ENCODE measurements around the gene ASH1L.
"Not testable (repeated sequence)": the region's sequence is repeated elsewhere in the genome, so short reads cannot be mapped to it uniquely, and the experiment has no call there.

Gene ASH1L

DNA sequence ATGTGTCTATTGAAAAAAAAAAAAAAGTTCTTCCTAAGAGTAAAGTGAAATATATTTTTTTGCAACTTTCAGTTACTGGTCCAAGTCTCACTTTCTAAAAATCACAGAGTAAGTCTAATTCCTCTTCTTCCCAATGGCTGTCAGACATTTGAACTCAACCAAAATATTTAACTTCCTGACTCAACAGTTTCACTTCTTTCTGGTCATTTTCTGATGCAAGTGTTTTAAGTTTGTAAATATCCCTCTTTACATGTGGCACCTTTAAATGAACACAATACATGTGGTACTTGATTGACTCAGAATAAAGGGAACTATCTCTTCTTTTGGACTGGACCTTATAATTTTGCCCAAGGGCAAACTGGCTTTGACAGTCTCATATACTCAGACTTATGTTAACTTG lies 76.7 kb downstream of the ASH1L start:
- no peak for DNase-seq

DNA sequence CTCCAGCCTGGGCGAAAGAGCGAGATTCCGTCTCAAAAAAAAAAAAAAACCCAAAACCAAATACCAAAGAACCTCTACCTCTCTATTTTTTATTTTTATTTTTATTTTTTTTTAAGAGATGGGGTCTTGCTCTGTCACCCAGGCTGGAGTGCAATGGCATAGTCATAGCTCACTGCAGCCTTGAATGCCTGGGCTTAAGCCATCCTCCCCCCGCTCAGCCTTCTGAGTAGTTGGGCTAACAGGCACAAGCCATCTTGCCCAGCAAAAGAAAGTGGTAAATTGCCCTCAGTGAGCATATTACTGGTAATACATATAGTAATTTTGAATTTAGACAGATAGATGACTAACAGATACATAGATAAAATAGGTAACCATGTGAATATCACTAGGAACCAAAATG lies 77.4 kb downstream of the ASH1L start:
- DNase-seq: no peak

- DNase-seq: no peak
Measured at GRCh38 chr1:155481741-155482241, 80.8 kb downstream of the ASH1L start.

GRCh38 chr1:155479205-155479604 lies 83.4 kb downstream of the ASH1L start:
- no peak for DNase-seq

- no peak for DNase-seq
Measured at GRCh38 chr1:155478270-155478852, 84.2 kb downstream of the ASH1L start.

GRCh38 chr1:155474146-155474545 lies 88.5 kb downstream of the ASH1L start:
- DNase-seq: no peak

- DNase-seq: no peak
Measured at GRCh38 chr1:155473151-155473821, 89.3 kb downstream of the ASH1L start.

GRCh38 chr1:155472491-155473083 lies 90.0 kb downstream of the ASH1L start:
- DNase-seq: no peak

DNA sequence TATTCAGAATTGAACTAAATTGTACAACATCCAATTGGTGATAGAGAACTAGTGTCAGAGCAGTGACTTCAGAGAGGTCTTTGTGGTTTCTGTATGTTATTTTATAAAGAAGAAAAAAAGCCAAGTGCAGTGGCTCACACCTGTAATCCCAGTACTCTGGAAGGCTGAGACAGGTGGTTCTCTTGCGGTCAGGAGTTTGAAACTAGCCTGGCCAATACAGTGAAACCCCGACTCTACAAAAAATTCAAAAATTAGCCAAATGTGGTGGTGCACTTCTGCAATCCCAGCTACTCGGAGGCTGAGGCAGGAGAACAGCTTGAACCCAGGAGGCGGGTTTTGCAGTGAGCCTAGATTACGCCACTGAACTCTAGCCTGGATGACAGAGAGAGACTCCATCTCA lies 90.7 kb downstream of the ASH1L start:
- no peak for DNase-seq

GRCh38 chr1:155471026-155471425 lies 91.6 kb downstream of the ASH1L start:
- DNase-seq: no peak

DNA sequence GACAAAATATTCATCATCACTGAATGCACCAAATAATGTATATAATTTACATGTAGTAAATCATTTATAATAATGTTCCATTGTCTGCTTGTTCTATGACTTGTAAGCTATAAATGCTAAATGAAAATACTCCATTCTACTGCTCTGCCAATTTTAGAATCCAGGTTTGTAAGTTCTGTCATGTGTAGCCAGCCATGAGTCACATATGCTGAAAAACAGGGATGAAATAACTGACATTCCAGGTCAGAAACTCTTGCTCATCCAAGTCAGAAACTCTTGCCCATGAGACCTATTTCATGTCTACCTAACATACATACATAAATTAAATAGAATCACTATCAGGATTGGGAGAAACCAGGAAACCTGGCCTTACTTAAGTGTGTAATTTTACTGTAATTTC lies 95.6 kb downstream of the ASH1L start:
- no peak for DNase-seq

DNA sequence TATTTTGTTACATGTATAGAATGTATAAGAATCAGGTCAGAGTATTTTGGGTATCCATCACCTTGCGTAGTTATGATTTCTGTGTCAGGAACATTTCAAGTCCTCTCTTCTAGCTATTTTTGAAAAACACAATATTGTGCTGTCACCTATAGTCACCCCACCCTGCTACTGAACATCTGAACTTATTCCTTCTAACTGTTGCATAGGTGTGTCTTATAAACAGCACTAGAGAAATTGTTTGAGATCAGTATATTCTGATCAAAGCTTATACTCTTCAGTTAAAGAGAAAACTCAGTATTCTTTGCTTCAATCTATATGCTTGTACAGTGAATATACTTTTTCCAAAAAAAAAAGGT lies 96.0 kb downstream of the ASH1L start:
- no peak for DNase-seq

- DNase-seq: no peak
Measured at GRCh38 chr1:155463865-155464650, 98.5 kb downstream of the ASH1L start.

DNA sequence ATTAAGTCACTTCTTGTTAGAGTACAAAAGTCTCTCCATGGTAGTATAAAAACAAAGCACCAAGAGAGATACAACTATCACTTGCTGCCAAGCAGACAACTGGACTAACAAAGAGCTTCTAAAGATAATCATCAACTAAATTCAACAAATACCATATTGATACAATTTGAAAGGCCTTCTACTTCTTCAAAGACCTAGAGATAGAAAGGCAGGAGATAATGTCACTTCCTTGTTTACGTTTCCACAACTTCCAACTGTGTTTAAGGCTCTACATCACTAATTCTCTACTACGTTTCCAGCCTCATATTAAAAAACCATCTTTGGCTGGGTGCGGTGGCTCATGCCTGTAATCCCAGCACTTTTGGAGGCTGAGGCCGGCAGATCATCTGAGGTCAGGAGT lies 104.5 kb downstream of the ASH1L start:
- DNase-seq: no peak

GRCh38 chr1:155457266-155457665 lies 105.3 kb downstream of the ASH1L start:
- no peak for DNase-seq

DNA sequence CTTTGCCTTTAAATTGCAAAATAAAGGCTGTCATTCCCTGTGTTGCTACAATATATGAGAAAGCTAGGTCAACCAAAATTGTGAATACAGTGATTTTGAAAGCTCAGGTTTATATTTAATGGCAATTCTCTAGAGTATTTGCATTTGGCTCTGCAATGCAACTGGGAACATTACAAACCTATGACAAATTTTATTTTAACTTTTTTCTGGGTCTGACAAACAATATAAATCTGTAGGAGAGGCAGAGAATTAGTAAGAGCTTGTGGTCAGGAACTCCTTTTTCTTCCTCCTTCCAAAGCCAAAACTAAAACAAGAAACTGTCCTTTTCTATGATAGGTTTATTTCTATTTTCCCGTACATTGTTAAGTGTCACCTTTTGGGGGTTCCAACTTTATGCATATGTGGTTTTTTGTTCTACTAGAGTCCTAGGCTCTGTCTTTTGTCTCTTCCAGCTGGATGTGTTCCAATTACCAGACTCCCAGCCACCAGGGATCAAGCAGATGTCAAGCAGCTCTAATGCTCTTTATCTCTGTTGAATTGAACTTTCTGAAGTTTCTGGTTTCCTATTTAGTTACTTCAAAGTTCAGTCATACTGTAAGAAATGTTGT lies 106.9 kb downstream of the ASH1L start:
- DNase-seq: no peak

DNA sequence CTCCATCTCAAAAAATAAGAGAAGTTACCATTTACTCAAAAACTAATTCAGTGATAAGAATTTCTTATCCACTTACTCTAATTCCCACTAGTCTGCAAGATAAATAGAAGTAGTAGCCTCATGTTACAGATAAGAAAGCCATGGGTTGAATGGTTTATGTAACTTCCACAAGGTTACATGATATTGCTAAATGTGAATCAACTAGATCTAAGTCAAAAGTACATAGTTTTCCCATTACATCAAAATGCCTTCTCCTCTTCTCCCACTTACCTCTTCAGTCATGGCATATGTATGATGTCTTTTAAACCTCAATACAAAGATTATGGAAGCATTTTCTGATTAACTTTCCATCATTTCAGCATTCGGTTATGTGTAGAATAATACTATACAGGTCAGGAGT lies 108.5 kb downstream of the ASH1L start:
- no peak for DNase-seq

GRCh38 chr1:155453141-155453540 lies 109.5 kb downstream of the ASH1L start:
- DNase-seq: no peak

- no peak for DNase-seq
Measured at GRCh38 chr1:155451199-155451598, 111.4 kb downstream of the ASH1L start.

DNA sequence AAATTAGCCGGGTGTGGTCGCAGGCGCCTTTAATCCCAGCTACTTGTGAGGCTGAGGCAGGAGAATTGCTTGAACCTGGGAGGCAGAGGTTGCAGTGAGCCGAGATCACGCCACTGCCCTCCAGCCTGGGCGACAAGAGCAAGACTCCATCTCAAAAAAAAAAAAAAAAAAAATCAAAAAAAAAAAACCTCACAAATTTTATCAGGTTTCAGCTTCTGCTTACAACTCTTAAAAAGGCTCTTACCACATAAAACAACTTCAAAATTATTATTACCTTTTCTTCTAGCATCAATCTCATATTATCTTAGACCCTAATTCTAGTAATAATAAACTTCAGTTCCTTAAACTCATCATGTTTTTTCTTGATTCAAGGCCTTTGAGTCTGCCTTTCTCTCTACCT lies 120.2 kb downstream of the ASH1L start:
- DNase-seq: not testable (repeated sequence)

DNA sequence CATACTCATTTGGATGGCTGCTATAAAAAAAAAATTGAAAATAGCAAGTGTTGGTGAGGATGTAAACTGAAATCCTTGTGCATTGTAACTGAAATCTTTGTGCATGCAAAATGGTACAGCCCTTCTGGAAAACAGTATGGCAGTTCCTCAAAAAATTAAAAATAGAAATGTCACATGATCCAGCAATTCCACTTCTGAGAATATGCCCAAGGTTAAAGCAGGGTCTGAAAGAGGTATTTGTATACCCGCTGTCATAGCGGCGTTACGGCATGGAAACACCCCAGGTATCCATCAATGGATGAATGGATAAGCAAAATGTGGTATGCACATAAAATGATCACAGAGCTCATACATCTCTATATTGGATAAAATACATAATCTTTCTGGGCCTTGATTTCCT lies 125.2 kb downstream of the ASH1L start:
- DNase-seq: no peak

DNA sequence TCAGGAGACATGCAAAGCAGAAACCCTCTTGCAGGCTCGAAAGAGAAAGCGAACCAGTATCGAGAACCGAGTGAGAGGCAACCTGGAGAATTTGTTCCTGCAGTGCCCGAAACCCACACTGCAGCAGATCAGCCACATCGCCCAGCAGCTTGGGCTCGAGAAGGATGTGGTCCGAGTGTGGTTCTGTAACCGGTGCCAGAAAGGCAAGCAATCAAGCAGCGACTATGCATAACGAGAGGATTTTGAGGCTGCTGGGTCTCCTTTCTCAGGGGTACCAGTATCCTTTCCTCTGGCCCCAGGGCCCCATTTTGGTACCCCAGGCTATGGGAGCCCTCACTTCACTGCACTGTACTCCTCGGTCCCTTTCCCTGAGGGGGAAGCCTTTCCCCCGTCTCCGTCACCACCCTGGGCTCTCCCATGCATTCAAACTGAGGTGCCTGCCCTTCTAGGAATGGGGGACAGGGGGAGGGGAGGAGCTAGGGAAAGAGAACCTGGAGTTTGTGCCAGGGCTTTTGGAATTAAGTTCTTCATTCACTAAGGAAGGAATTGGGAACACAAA lies 128.7 kb downstream of the ASH1L start:
- not testable (repeated sequence) for DNase-seq
